ENCODE results near the gene BBS9.

Gene BBS9

GRCh38 chr7:33650828-33651227 is 521.5 kb downstream of the BBS9 start:
- DNase-seq (ENCODE audit: low spot score in 2 of 2): no peak
- H3K36me3 Mint-ChIP-seq: no peaks in the 10 kb centered on the region

GRCh38 chr7:33651998-33652515 is 522.7 kb downstream of the BBS9 start:
- H3K4me1 Mint-ChIP-seq: peaks cover 6% of the 10 kb centered on the region
- DNase-seq (ENCODE audit: low spot score in 2 of 2): no peak
- no peak overlapping the region for H3K4me3 Mint-ChIP-seq
- ATAC-seq: no peak
- H3K36me3 Mint-ChIP-seq: no peaks in the 10 kb centered on the region
- no peak overlapping the region for H3K27ac Mint-ChIP-seq
- H3K9me3 Mint-ChIP-seq: no peaks in the 10 kb centered on the region

More at GRCh38 chr7:33650828-33651227, 521.5 kb downstream of the BBS9 start:
- H3K9me3 Mint-ChIP-seq: no peaks in the 10 kb centered on the region
- H3K4me1 Mint-ChIP-seq: peaks cover 6% of the 10 kb centered on the region
- no peak for ATAC-seq
- H3K4me3 Mint-ChIP-seq: no peak overlapping the region
- no peak overlapping the region for H3K27ac Mint-ChIP-seq

GRCh38 chr7:33654676-33655075 is 525.3 kb downstream of the BBS9 start:
- Mint-ChIP-seq H3K4me1 (peaks cover 6% of the 10 kb centered on the region), H3K27ac (no peak overlapping the region), H3K4me3 (no peak overlapping the region), H3K9me3 (no peaks in the 10 kb centered on the region), H3K36me3 (no peaks in the 10 kb centered on the region)
- ATAC-seq (no peak), DNase-seq (ENCODE audit: low spot score in 2 of 2) (no peak)

Measured in stimulated activated effector memory CD8-positive, alpha-beta T cell treated with anti-CD3 and anti-CD28 coated beads, Interleukin-12 subunit alpha, Interleukin-12 subunit beta, amount 100 ng/mL, for 72 hours (primary cell).